ENCODE measurements around the gene FAM222A. TPM values are rescaled to one million over a fixed set of nuclear protein-coding genes. Genes with fewer than 3 reads are reported as not detected.

FAM222A gene
- total RNA-seq, 1 donor, result 0.36 TPM

DNA sequence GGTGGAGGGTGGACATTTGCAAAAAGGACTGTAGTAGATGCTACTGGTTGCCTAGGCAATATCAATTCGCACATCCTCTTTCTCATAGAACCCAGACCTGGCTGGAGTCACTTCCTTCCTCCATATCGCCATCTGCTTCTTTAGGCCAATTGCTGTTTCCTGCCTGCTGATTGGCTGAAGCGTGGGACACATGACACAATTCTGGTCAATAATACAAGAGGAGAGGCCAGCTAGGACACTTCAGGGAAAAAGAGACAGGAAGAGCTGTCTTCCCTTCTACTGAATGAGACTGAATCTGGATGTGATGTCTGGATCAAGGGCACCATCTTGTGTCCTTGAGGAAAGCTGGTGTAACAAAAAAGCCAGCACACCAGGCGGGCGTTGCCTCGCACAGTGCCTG, 65.8 kb downstream of the FAM222A start:
- Histone ChIP-seq H3K4me1 (ENCODE audit: insufficient read depth, low read length) (no peaks in the 10 kb centered on the region), H2AFZ (ENCODE audit: low read length) (no peak overlapping the region), H3K79me2 (ENCODE audit: insufficient read depth, low read length) (no peaks in the 10 kb centered on the region), H3K27me3 (ENCODE audit: insufficient read depth, low read length) (no peaks in the 10 kb centered on the region), H3K36me3 (ENCODE audit: insufficient read depth, low read length) (no peaks in the 10 kb centered on the region), H4K20me1 (ENCODE audit: insufficient read depth, low read length) (no peaks in the 10 kb centered on the region), H3K27ac (ENCODE audit: low read depth, low read length) (no peak overlapping the region), H3K9me3 (ENCODE audit: low read depth, low read length) (peaks cover 6% of the 10 kb centered on the region), H3K4me2 (ENCODE audit: insufficient read depth, low read length) (no peak overlapping the region), H3K4me3 (ENCODE audit: insufficient read depth, low read length) (no peak overlapping the region)
- no peak for DNase-seq (ENCODE audit: insufficient read length, low spot score, missing footprints)
- TF ChIP-seq, protein P1, sequence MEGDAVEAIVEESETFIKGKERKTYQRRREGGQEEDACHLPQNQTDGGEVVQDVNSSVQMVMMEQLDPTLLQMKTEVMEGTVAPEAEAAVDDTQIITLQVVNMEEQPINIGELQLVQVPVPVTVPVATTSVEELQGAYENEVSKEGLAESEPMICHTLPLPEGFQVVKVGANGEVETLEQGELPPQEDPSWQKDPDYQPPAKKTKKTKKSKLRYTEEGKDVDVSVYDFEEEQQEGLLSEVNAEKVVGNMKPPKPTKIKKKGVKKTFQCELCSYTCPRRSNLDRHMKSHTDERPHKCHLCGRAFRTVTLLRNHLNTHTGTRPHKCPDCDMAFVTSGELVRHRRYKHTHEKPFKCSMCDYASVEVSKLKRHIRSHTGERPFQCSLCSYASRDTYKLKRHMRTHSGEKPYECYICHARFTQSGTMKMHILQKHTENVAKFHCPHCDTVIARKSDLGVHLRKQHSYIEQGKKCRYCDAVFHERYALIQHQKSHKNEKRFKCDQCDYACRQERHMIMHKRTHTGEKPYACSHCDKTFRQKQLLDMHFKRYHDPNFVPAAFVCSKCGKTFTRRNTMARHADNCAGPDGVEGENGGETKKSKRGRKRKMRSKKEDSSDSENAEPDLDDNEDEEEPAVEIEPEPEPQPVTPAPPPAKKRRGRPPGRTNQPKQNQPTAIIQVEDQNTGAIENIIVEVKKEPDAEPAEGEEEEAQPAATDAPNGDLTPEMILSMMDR (IDR thresholded peaks at IDR 0.05; ENCODE audit: extremely low read depth, low read depth, low read length), result no peak

DNA sequence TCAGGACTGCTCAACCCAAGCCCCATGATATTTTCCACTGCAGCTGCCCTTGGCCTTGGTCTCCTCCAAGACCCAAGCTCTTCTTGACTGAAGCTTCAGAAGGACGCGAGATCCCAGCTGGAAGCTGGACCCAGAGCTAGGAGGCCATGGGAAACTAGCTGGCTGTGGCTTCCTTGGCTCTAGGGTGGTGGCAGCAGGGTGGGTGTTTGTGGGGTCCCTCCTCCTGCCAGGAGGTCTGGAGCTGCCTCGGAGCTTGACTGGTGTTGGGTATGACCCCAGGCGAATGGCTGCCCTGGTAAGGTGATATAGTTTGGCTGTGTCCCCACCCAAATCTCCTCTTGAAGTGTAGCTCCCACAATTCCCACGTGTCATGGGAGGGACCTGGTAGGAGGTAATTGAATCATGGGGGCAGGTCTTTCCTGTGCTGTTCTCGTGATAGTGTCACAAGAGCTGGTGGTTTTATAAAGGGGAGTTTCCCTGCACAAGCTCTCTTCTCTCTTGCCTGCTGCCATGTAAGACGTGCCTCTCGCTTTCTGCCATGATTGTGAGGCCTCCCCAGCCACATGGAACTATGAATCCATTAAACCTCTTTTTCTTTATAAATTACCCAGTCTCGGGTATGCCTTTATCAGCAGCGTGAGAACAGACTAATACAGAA, 68.2 kb downstream of the FAM222A start:
- Histone ChIP-seq H3K36me3 (ENCODE audit: insufficient read depth, low read length) (no peaks in the 10 kb centered on the region), H3K79me2 (ENCODE audit: insufficient read depth, low read length) (no peaks in the 10 kb centered on the region), H4K20me1 (ENCODE audit: insufficient read depth, low read length) (no peaks in the 10 kb centered on the region), H3K9me3 (ENCODE audit: low read depth, low read length) (peaks cover 6% of the 10 kb centered on the region), H3K27ac (ENCODE audit: low read depth, low read length) (no peak overlapping the region), H2AFZ (ENCODE audit: low read length) (no peak overlapping the region), H3K27me3 (ENCODE audit: insufficient read depth, low read length) (no peaks in the 10 kb centered on the region), H3K4me1 (ENCODE audit: insufficient read depth, low read length) (no peaks in the 10 kb centered on the region), H3K4me2 (ENCODE audit: insufficient read depth, low read length) (no peak overlapping the region), H3K4me3 (ENCODE audit: insufficient read depth, low read length) (no peak overlapping the region)
- TF ChIP-seq, protein P1 (IDR thresholded peaks at IDR 0.05; ENCODE audit: extremely low read depth, low read depth, low read length), result no peak
- peak; percentile 27 for DNase-seq (ENCODE audit: insufficient read length, low spot score, missing footprints)

DNA sequence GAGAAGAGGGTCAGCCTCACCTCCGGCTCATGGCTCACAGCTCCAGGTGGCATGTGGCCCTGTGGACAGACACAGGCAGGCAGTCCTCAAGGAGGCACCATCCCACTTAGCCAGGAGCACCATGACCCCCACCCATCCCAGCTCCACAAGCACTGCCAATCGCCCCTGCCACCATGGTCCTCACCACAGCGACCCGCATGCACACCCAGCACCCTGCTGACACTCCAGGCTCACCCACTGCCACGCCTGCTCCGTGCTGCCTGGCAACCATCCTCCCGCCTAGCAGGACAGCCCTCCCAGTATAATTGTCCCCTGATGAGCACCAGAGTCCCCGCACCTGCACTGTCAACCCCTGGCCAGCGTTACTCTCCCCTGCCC, 68.7 kb downstream of the FAM222A start:
- Histone ChIP-seq H3K27me3 (ENCODE audit: insufficient read depth, low read length) (no peaks in the 10 kb centered on the region), H3K4me1 (ENCODE audit: insufficient read depth, low read length) (no peaks in the 10 kb centered on the region), H3K4me2 (ENCODE audit: insufficient read depth, low read length) (no peak overlapping the region), H3K9me3 (ENCODE audit: low read depth, low read length) (peaks cover 6% of the 10 kb centered on the region), H3K79me2 (ENCODE audit: insufficient read depth, low read length) (no peaks in the 10 kb centered on the region), H3K27ac (ENCODE audit: low read depth, low read length) (no peak overlapping the region), H4K20me1 (ENCODE audit: insufficient read depth, low read length) (no peaks in the 10 kb centered on the region), H3K36me3 (ENCODE audit: insufficient read depth, low read length) (no peaks in the 10 kb centered on the region), H3K4me3 (ENCODE audit: insufficient read depth, low read length) (no peak overlapping the region), H2AFZ (ENCODE audit: low read length) (no peak overlapping the region)
- DNase-seq (ENCODE audit: insufficient read length, low spot score, missing footprints), result peak; percentile 70
- TF ChIP-seq, protein P1 (IDR thresholded peaks at IDR 0.05; ENCODE audit: extremely low read depth, low read depth, low read length), result no peak

DNA sequence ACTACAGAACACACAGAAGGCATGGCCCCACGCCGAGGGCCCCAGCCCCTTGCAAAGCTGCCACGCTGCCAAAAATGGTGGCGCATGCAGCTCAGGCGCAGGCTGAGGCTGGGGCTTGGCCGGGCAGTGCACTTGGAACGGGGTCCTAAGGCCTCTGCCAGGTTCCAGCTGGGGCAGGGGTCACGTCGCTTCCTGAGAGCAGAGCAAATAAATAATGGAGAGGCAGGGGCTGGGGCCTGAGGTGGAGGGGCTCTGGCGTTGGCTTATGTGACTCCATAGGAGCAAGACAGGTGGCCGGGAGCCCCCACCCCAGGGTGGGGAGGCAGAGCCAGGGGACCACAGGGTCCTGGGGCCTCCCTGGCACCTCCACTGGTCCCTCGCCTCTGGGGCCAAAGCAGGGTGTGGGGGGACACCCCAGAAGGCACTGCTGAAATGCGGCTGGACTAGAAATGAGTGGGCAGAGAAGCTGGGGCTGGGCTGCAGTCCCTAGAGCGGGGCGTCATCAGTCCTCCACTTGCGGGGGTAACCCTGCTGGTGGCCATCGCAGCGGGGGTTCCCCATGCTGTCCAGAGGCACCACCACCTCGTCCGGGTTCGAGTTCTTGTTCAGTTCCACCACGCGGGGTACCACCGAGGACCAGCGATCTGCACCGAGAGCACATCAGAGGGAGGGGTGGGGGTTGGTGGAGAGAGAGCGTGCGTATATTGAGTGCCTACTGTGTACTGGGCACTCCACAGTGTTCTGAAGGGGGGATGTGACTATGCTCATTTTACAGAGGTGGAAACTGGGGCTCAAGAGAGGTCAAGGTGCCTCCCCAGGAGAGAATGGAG, 69.7 kb downstream of the FAM222A start:
- no peaks in the 10 kb centered on the region for H3K4me1 ChIP-seq (ENCODE audit: insufficient read depth, low read length)
- no peaks in the 10 kb centered on the region for H3K27me3 ChIP-seq (ENCODE audit: insufficient read depth, low read length)
- H4K20me1 ChIP-seq (ENCODE audit: insufficient read depth, low read length), result no peaks in the 10 kb centered on the region
- peaks cover 6% of the 10 kb centered on the region for H3K9me3 ChIP-seq (ENCODE audit: low read depth, low read length)
- peak; percentile 64 for DNase-seq (ENCODE audit: insufficient read length, low spot score, missing footprints)
- TF ChIP-seq, protein P1 (IDR thresholded peaks at IDR 0.05; ENCODE audit: extremely low read depth, low read depth, low read length), result no peak
- H3K27ac ChIP-seq (ENCODE audit: low read depth, low read length), result no peak overlapping the region
- no peaks in the 10 kb centered on the region for H3K36me3 ChIP-seq (ENCODE audit: insufficient read depth, low read length)
- no peak overlapping the region for H3K4me2 ChIP-seq (ENCODE audit: insufficient read depth, low read length)
- H2AFZ ChIP-seq (ENCODE audit: low read length), result no peak overlapping the region
- no peaks in the 10 kb centered on the region for H3K79me2 ChIP-seq (ENCODE audit: insufficient read depth, low read length)
- no peak overlapping the region for H3K4me3 ChIP-seq (ENCODE audit: insufficient read depth, low read length)

Data from osteoblast (primary cell).